ENCODE measurements around the gene LPIN2. TPM values are rescaled to one million over a fixed set of nuclear protein-coding genes. Genes with fewer than 3 reads are reported as not detected.

Gene LPIN2
- total and polyA plus RNA-seq, 3 experiments from 2014 or later: 68.6 to 83.2 (median 82.9) TPM

DNA sequence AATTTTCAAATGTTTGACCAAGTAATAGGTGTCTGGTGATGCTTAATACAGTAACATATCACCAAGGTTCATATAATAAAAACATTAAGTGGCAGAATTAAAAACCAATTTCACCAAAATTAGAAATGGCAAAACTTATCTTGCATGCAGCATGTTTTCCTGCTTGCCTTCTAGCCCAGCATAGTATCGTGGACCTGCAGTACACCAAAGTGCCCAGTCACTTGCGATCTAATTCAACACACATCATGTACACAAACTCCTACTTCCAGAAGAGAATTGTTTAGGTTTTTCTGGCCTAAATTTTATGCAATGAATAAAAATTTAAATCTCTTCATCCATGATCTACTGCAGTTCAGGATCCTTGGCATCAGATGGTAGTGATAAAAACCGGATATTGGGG, 28.9 kb downstream of the LPIN2 start:
- no peaks in the 10 kb centered on the region for H3K9me3 Mint-ChIP-seq

DNA sequence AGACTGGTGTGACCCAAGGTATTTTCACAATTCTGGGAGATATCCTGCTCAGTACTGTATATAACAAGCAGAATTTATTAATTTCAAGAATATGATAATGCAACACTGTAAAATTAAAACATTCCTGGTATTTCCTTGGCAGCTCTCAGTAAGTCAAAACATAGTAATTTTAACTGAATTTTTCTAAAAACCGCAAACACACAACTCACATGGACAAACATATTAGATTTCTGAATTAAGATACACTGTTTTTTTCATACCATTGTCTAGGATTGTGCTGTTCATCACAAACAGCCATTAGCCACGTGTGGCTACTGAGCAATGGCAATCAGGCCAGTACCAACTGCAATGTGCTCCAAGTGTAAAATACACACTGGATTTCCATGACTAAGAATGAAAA, 29.6 kb downstream of the LPIN2 start:
- H3K4me1 ChIP-seq (ENCODE audit: insufficient read depth, low read length): peaks cover 63% of the 10 kb centered on the region
- Mint-ChIP-seq H3K36me3 (peaks cover 0 to 15% (median 3%) of the 10 kb centered on the region in 3 donors), H3K4me1 (peaks cover 66 to 85% (median 81%) of the 10 kb centered on the region in 3 donors), H3K4me3 (peak overlapping the region; percentile 75 to 92 (median 87)), H3K9me3 (no peaks in the 10 kb centered on the region), H3K27me3 (no peaks in the 10 kb centered on the region), H3K27ac (peak overlapping the region; percentile 78 to 99 (median 94))
- peak overlapping the region; percentile 68 for H3K4me3 ChIP-seq (ENCODE audit: low read length)
- DNase-seq: no peak
- H3K9me3 ChIP-seq (ENCODE audit: low read length): no peaks in the 10 kb centered on the region
- CTCF ChIA-PET: interaction anchor here (1.0 to 3.0 kb wide), 12 partner anchors 10 to 146 kb away, joined by 3 to 20 read pairs (median 7); no protein-coding TSS in a partner anchor
- H3K27ac ChIP-seq (ENCODE audit: low read depth, low read length): no peak overlapping the region
- no peaks in the 10 kb centered on the region for H3K36me3 ChIP-seq (ENCODE audit: insufficient read depth, low read length)
- no peaks in the 10 kb centered on the region for H3K27me3 ChIP-seq (ENCODE audit: insufficient read depth, low read length, poor library complexity, severe bottlenecking)
- POLR2A ChIA-PET: interaction anchor here (0.9 to 3.0 kb wide), 5 partner anchors 10 to 264 kb away, joined by 3 to 34 read pairs (median 6); no protein-coding TSS in a partner anchor

More for the DNA sequence above, 28.9 kb downstream of the LPIN2 start:
- peaks cover 55% of the 10 kb centered on the region for H3K4me1 ChIP-seq (ENCODE audit: insufficient read depth, low read length)
- no peak overlapping the region for H3K4me3 ChIP-seq (ENCODE audit: low read length)
- H3K4me1 Mint-ChIP-seq: peaks cover 65 to 85% (median 81%) of the 10 kb centered on the region in 3 donors
- H3K4me3 Mint-ChIP-seq: peak overlapping the region in 5 of 7 donors; percentile 8 to 64 (median 12)
- H3K36me3 Mint-ChIP-seq: peaks cover 0 to 10% (median 2%) of the 10 kb centered on the region in 3 donors
- H3K27me3 ChIP-seq (ENCODE audit: insufficient read depth, low read length, poor library complexity, severe bottlenecking): no peaks in the 10 kb centered on the region
- no peaks in the 10 kb centered on the region for H3K36me3 ChIP-seq (ENCODE audit: insufficient read depth, low read length)
- CTCF ChIA-PET: interaction anchor here (2.2 to 3.4 kb wide), 4 partner anchors 17 to 51 kb away, joined by 7 to 37 read pairs (median 16); no protein-coding TSS in a partner anchor
- POLR2A ChIA-PET: interaction anchor here (3.0 kb wide), 1 partner anchor 23 kb away, joined by 34 read pairs; no protein-coding TSS in a partner anchor
- H3K27me3 Mint-ChIP-seq: no peaks in the 10 kb centered on the region
- peak overlapping the region; percentile 28 to 88 (median 79) for H3K27ac Mint-ChIP-seq
- H3K27ac ChIP-seq (ENCODE audit: low read depth, low read length): no peak overlapping the region
- no peaks in the 10 kb centered on the region for H3K9me3 ChIP-seq (ENCODE audit: low read length)
- no peak for DNase-seq

DNA sequence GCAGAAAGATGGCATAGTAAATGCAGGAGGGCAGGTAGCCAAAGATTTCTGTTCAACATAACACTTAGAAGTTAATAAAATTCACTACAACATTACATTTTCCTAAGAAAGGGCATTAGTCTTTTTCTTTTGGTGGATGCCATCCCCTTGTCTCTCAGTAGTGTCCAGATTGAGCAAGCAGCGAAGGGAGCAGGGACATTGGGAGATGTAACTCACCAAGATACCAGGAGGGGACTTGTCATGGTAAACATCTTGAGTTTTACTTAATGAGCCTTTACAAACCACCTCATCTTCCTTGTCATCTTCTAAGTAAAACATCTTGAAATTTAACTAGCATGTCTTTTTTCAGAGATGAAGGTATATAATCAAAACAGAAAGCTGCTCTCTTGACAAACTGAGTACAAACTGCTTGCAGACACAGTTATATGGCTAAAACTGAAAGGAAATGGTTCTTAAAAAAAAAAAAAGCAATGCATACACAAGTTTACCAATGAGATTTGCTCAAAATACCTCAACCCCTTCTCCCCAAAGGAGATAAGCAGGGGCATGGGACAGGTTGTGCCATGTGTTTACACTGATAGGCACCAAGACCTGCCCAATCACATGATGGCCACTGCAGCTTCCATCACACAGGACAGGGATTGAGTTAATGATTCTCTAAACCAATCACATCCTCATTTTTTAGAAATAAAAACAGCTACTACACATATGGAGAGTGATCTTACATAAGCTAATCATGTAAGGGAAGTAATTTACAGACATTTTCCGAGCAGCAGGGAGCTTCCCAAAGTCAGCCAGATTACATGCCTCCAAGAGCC, 30.3 kb downstream of the LPIN2 start:
- Histone ChIP-seq H3K4me3 (ENCODE audit: low read length) (peak overlapping the region; percentile 68), H3K9me3 (ENCODE audit: low read length) (no peaks in the 10 kb centered on the region), H3K36me3 (ENCODE audit: insufficient read depth, low read length) (no peaks in the 10 kb centered on the region), H3K27me3 (ENCODE audit: insufficient read depth, low read length, poor library complexity, severe bottlenecking) (no peaks in the 10 kb centered on the region), H3K4me1 (ENCODE audit: insufficient read depth, low read length) (peaks cover 68% of the 10 kb centered on the region), H3K27ac (ENCODE audit: low read depth, low read length) (peak overlapping the region; percentile 33)
- no peaks in the 10 kb centered on the region for H3K27me3 Mint-ChIP-seq
- peak in 1 of 5 donors; percentile 50 for DNase-seq
- H3K4me3 Mint-ChIP-seq: peak overlapping the region; percentile 75 to 92 (median 87)
- H3K9me3 Mint-ChIP-seq: no peaks in the 10 kb centered on the region
- H3K27ac Mint-ChIP-seq: peak overlapping the region; percentile 78 to 99 (median 94)
- H3K36me3 Mint-ChIP-seq: peaks cover 0 to 16% (median 3%) of the 10 kb centered on the region in 3 donors
- peaks cover 68 to 87% (median 84%) of the 10 kb centered on the region in 3 donors for H3K4me1 Mint-ChIP-seq
- ChIA-PET POLR2A (interaction anchor here (0.6 to 3.0 kb wide), 8 partner anchors 9 to 264 kb away, joined by 3 to 34 read pairs (median 4); no protein-coding TSS in a partner anchor), CTCF (interaction anchor here (1.0 to 3.0 kb wide), 14 partner anchors 10 to 146 kb away, joined by 3 to 20 read pairs (median 6); no protein-coding TSS in a partner anchor)

DNA sequence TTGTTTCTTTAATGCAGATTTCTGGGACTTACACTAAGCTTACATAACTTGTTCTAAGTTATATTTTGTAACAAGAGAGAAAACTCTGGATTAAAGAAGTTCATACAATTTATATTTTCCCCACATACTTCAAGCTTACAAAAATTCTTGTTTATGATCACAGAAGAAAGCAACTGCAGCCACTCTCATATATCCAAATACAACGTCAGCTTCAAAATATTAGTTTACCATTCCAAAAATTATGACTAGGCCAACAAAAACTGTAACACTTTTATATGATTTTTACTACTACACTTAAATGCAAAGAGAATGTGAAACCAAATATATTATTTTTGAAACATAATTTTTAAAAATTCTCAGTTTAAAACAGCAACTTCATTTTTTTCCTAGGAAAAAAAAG, 30.9 kb downstream of the LPIN2 start:
- POLR2A ChIA-PET: interaction anchor here (0.6 to 3.0 kb wide), 5 partner anchors 8 to 228 kb away, joined by 3 to 34 read pairs (median 5); no protein-coding TSS in a partner anchor
- peaks cover 74 to 91% (median 90%) of the 10 kb centered on the region in 3 donors for H3K4me1 Mint-ChIP-seq

DNA sequence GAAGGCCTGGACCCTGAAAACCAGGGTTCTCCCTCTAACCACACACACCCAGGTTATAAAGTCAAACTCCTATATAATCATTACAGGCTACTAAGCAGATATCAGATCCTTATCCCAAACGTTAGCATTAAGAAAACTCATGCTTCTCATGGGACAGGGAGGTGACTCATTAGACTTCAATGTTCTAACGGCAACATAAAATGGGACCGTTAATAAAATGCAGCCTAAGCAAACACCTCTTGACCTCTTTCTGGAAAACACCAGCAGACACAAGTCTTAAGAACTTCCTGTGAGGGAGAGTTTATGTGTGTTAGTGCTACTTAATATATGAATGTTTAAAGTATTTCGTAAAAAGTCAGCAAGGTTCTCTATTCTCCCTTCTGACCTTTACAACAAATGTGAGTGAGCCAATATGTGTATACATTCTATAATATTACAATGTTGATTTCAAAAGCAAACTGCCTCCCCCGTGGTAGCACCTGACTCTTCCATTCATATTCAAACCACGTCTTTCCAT, 31.7 kb downstream of the LPIN2 start:
- peaks cover 80% of the 10 kb centered on the region for H3K4me1 ChIP-seq (ENCODE audit: insufficient read depth, low read length)
- DNase-seq: peak in 1 of 5 donors; percentile 26
- H3K9me3 Mint-ChIP-seq: no peaks in the 10 kb centered on the region

More for the DNA sequence above, 30.9 kb downstream of the LPIN2 start:
- peak overlapping the region; percentile 75 to 92 (median 87) for H3K4me3 Mint-ChIP-seq
- H3K27me3 ChIP-seq (ENCODE audit: insufficient read depth, low read length, poor library complexity, severe bottlenecking): no peaks in the 10 kb centered on the region
- CTCF ChIA-PET: interaction anchor here (0.7 to 3.0 kb wide), 10 partner anchors 11 to 264 kb away, joined by 3 to 20 read pairs (median 7); no protein-coding TSS in a partner anchor
- H3K27ac Mint-ChIP-seq: peak overlapping the region; percentile 78 to 99 (median 94)
- DNase-seq: no peak
- H3K4me1 ChIP-seq (ENCODE audit: insufficient read depth, low read length): peaks cover 75% of the 10 kb centered on the region
- H3K9me3 ChIP-seq (ENCODE audit: low read length): no peaks in the 10 kb centered on the region
- no peaks in the 10 kb centered on the region for H3K9me3 Mint-ChIP-seq
- peak overlapping the region; percentile 47 for H3K27ac ChIP-seq (ENCODE audit: low read depth, low read length)
- peak overlapping the region; percentile 68 for H3K4me3 ChIP-seq (ENCODE audit: low read length)
- H3K36me3 Mint-ChIP-seq: peaks cover 0 to 18% (median 6%) of the 10 kb centered on the region in 3 donors
- no peaks in the 10 kb centered on the region for H3K27me3 Mint-ChIP-seq
- H3K36me3 ChIP-seq (ENCODE audit: insufficient read depth, low read length): no peaks in the 10 kb centered on the region

DNA sequence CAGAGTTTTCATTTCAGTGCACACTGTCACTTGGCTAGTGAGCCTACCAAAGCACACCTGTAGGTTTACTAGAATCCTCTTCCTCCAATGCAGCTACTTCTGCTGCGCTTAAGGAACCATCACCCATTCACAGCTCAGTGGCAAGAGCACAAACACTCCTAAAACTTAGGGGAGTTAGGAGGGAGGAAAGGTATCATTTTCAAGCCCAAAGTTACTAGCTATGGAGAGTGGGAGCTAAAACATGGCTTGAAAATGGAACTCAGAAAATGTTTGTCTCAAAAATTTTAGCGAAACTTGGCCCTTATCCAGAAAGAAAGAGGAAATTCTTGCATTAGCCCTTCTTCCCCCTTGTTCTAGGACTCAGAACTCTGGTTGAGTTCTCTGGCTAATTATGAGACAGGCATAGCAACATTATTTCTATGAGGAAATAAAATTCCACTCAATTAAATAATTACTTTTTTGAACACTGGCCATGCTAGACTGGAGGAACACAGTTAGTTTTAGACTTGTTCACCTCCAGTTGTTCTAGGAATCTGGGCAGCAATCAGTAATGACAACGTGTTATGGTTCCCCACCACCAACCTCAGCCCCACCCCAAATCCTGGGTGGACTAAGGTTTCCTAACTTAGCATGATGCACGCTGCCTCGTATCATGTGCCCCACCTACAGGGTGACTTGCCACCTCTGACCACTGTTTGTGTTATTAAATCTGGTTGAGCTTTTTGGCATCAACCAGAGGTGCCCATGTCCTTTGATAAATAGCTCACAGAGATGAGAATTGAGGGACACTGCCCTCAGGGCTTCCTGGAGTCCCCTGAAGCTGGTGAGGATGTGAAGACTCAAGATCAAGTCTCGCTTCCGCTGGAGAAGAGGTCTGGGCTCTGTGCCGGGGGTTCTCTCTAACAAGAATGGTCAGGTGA, 32.8 kb downstream of the LPIN2 start:
- DNase-seq: peak in 1 of 5 donors; percentile 39
- no peaks in the 10 kb centered on the region for H3K9me3 Mint-ChIP-seq
- POLR2A ChIA-PET: interaction anchor here (0.6 to 3.1 kb wide), 12 partner anchors 8 to 298 kb away, joined by 3 to 22 read pairs (median 4); partner anchors contain the start of gene MYL12A

More for the DNA sequence above, 31.7 kb downstream of the LPIN2 start:
- Histone ChIP-seq H3K27me3 (ENCODE audit: insufficient read depth, low read length, poor library complexity, severe bottlenecking) (no peaks in the 10 kb centered on the region), H3K4me3 (ENCODE audit: low read length) (peak overlapping the region; percentile 68), H3K27ac (ENCODE audit: low read depth, low read length) (peak overlapping the region; percentile 47), H3K9me3 (ENCODE audit: low read length) (no peaks in the 10 kb centered on the region), H3K36me3 (ENCODE audit: insufficient read depth, low read length) (no peaks in the 10 kb centered on the region)
- Mint-ChIP-seq H3K4me3 (peak overlapping the region; percentile 75 to 92 (median 87)), H3K27ac (peak overlapping the region; percentile 78 to 99 (median 96)), H3K4me1 (peaks cover 82 to 98% (median 97%) of the 10 kb centered on the region in 3 donors), H3K36me3 (peaks cover 0 to 24% (median 10%) of the 10 kb centered on the region in 3 donors), H3K27me3 (no peaks in the 10 kb centered on the region)
- ChIA-PET POLR2A (interaction anchor here (1.1 to 3.1 kb wide), 9 partner anchors 8 to 79 kb away, joined by 3 to 34 read pairs (median 5); no protein-coding TSS in a partner anchor), CTCF (interaction anchor here (0.7 to 5.1 kb wide), 10 partner anchors 13 to 265 kb away, joined by 3 to 55 read pairs (median 7); no protein-coding TSS in a partner anchor)

More for the DNA sequence above, 32.8 kb downstream of the LPIN2 start:
- H3K27ac Mint-ChIP-seq: peak overlapping the region; percentile 78 to 99 (median 96)
- no peaks in the 10 kb centered on the region for H3K36me3 ChIP-seq (ENCODE audit: insufficient read depth, low read length)
- CTCF ChIA-PET: interaction anchor here (0.8 to 5.1 kb wide), 15 partner anchors 9 to 281 kb away, joined by 3 to 55 read pairs (median 3); partner anchors contain the start of gene MYL12B
- H3K27me3 ChIP-seq (ENCODE audit: insufficient read depth, low read length, poor library complexity, severe bottlenecking): no peaks in the 10 kb centered on the region
- H3K4me3 ChIP-seq (ENCODE audit: low read length): peak overlapping the region; percentile 68
- H3K4me3 Mint-ChIP-seq: peak overlapping the region; percentile 75 to 92 (median 87)
- peaks cover 78 to 96% (median 95%) of the 10 kb centered on the region in 3 donors for H3K4me1 Mint-ChIP-seq
- H3K9me3 ChIP-seq (ENCODE audit: low read length): no peaks in the 10 kb centered on the region
- peaks cover 80% of the 10 kb centered on the region for H3K4me1 ChIP-seq (ENCODE audit: insufficient read depth, low read length)
- H3K36me3 Mint-ChIP-seq: peaks cover 0 to 33% (median 14%) of the 10 kb centered on the region in 3 donors
- H3K27me3 Mint-ChIP-seq: no peaks in the 10 kb centered on the region
- peak overlapping the region; percentile 47 for H3K27ac ChIP-seq (ENCODE audit: low read depth, low read length)

All from CD8-positive, alpha-beta memory T cell (primary cell).